ENCODE measurements around the gene ARHGAP31.

DNA sequence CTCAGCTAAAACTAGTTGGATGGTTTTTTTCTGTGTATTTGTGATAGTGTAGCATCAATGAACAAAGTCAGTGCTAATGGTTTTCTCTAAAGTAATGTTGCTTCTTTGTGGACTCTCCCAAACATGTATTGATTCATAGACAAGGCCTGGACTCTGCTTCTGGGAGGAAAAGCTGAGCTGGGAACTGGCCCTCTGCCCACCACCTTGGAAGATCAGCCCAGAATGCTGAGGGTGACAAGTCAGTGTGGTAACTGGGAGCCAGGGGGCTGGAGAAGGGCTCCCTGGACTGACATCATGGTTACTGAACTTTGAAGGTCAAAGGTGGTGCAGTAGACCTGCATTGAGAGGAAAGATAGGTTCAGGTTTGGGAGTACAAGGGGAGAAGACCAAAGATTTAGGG is 3.0 kb downstream of the ARHGAP31 start:
- no peak for TF ChIP-seq CTCF (IDR thresholded peaks at IDR 0.05)
- no peak for TF ChIP-seq POLR2A (IDR thresholded peaks at IDR 0.05)
